Activated CD8-positive, alpha-beta memory T cell treated with anti-CD3 and anti-CD28 coated beads for 24 hours (primary cell): Measurements from ENCODE around the gene SLC26A4.

Source experiments
- DNase-seq: peaks from one replicate; pipeline ENCODE4 v3.0.0-alpha.2; 2020

SLC26A4 gene

GRCh38 chr7:107661081-107661864 is 645 bp downstream of the SLC26A4 start:
- DNase-seq = peak; percentile 80

DNA sequence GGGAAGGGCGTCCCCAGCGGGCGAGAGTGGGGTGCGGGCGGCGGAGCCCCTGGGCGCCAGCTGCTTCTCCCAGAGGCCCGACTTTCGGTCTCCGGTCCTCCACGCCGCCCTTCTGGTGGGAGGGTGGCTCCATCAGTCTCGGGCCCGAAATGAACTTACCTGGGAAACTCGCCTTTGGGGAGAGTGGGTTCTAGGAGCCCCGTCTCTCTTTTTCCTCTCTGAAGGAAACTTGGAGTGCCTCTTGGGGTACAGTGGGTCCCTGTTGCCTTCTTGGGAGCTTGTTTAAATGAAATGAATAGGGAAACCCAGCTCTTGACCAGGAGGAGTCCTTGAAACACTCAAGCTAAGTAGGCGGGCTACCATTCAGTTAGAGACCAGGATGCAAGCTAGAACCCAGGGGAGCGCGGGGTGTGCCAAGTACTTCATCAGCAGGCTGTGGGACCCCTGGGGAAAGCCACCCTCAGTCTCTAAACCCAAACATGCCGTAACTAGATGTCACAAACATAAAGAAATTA is 1.3 kb downstream of the SLC26A4 start:
- DNase-seq = no peak

- DNase-seq = no peak
Measured at GRCh38 chr7:107663196-107663595, 2.6 kb downstream of the SLC26A4 start.

- no peak for DNase-seq
Measured at GRCh38 chr7:107666790-107667189, 6.2 kb downstream of the SLC26A4 start.

- DNase-seq = no peak
Measured at GRCh38 chr7:107667341-107667740, 6.7 kb downstream of the SLC26A4 start.

GRCh38 chr7:107668296-107668695 is 7.7 kb downstream of the SLC26A4 start:
- no peak for DNase-seq

- no peak for DNase-seq
Measured at GRCh38 chr7:107672183-107672582, 11.6 kb downstream of the SLC26A4 start.

GRCh38 chr7:107676249-107676648 is 15.6 kb downstream of the SLC26A4 start:
- DNase-seq = no peak

DNA sequence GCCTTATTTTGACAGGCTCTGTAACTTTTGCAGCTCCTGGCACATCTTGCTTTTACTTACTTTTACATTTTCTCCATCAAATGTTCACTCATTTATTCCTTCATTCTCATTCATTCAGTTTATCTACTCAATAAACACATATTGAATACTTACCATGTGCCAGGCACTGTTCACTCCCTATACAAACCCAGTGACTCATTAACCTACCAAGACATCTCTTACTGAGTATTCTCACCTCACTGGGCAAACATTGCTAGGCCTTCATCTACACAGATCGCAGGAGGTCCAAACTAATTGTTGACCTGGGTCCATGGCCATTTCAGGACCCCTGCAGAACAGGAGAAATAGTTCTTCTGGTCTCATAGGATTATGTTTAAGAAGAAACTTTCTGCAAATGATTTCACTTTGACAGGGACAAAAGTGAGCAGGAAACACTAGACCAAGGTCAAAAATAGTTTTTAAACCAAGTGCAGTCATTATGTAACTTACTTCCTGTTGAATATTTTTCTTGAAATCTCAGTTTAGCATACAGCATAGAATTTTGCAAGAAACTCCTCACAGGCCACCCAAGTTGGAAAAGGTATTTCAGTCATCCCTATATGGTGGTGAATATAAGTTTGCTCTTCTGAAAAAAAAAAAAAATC is 17.6 kb downstream of the SLC26A4 start:
- no peak for DNase-seq

GRCh38 chr7:107680478-107680877 is 19.9 kb downstream of the SLC26A4 start:
- no peak for DNase-seq

GRCh38 chr7:107682886-107683285 is 22.3 kb downstream of the SLC26A4 start:
- no peak for DNase-seq

DNA sequence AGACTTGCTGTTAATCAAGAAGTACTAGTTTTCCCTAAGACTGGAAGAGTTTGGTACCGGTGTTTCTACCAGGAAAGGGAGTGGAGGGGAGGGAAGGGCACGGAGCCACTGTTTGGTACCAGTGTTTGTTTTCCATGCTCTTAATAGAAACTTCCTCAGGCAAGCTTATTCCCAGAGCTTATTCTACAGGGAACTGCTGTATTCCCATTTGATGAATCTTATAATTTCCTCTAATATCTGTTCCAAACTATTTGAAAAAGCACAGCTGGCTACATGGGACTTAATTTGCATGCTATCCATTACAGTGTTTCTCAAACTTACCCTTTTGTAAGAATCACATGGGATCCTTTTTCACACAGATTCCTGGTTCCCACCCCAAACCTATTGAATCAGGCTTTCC is 23.7 kb downstream of the SLC26A4 start:
- DNase-seq = no peak

- no peak for DNase-seq
Measured at GRCh38 chr7:107684947-107685463, 24.4 kb downstream of the SLC26A4 start.

GRCh38 chr7:107686816-107687387 is 26.3 kb downstream of the SLC26A4 start:
- DNase-seq = no peak

GRCh38 chr7:107687656-107688055 is 27.0 kb downstream of the SLC26A4 start:
- DNase-seq = no peak

DNA sequence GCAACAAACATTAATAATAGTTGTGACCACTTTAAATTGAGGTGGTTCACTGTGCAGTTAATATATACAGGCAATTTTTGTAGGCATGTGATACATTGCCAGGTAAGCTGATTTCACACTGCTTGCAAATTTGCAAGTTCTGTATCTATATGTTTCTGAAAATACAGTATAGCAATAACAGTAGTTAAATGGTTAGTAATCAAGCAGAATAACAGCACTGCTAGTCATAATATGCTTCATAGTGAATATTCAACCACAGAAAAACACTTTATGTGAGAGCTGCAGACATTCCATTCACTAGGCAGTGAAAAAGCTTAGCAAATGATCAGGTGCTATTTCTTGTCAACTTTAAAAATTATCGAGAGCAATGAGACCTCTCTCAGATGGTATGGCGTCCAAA is 28.9 kb downstream of the SLC26A4 start:
- DNase-seq = no peak

DNA sequence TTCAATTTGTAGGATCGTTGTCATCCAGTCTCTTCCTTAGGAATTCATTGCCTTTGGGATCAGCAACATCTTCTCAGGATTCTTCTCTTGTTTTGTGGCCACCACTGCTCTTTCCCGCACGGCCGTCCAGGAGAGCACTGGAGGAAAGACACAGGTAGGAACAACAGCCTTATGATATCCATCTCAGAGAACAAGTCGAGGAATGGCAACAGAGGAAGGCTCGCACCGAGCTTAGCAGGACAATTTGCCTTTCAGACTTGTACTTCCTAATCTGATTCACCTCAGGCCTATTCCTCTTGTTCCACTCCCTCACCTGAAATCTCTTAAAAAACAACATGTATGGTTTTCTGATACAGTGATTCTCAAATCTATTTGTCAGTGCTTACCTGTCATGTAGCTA is 29.5 kb downstream of the SLC26A4 start:
- no peak for DNase-seq

DNA sequence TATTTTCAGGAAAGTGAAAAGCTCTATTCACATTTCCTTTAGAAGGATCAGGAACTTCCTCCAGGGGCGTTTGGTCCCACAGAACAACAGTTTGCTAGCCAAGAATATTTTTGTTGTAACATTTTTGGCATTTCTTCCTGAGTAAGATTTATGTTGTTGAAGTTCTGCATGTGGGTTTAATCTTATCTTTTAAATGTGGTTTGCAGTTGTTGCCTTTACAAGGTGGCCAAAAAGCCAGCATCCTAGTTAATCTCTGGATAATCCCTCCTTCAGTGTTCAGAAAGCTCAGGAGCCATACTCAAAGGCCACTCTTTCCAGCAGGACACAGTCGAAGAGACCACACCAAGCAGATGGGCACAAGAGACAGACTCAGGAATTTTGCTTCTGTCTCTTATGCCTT is 30.0 kb downstream of the SLC26A4 start:
- DNase-seq = no peak

GRCh38 chr7:107691716-107692115 is 31.1 kb downstream of the SLC26A4 start:
- DNase-seq = no peak

GRCh38 chr7:107692501-107692900 is 31.9 kb downstream of the SLC26A4 start:
- no peak for DNase-seq

DNA sequence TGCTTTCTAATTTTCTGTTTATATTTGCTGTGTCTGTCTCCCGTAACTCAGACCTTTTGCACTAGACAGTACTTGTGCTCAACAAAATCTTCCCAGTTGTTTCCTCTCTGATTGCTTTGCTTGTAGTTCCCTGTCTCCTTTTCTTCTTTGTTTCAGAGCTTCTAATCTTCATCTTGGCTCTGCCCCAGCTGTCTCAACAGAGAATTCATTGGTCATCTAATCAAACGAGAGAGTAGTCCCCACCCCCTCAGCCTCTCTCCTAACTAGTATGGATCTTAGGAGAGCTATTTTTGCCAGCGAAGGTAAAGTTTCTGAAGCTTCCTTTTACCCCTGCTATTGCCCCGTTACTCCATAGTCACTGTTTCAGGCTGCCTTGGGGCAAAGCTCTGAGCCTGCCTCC is 32.8 kb downstream of the SLC26A4 start:
- no peak for DNase-seq

GRCh38 chr7:107694386-107694785 is 33.8 kb downstream of the SLC26A4 start:
- DNase-seq = no peak

- no peak for DNase-seq
Measured at GRCh38 chr7:107696330-107696946, 35.8 kb downstream of the SLC26A4 start.
